ENCODE data around the gene PPP1R13L. TPM values are rescaled to one million over a fixed set of nuclear protein-coding genes. Genes with fewer than 3 reads are reported as not detected.

Gene PPP1R13L
- total RNA-seq, 2 donors from 2014 or later = 51.2 to 112 TPM

DNA sequence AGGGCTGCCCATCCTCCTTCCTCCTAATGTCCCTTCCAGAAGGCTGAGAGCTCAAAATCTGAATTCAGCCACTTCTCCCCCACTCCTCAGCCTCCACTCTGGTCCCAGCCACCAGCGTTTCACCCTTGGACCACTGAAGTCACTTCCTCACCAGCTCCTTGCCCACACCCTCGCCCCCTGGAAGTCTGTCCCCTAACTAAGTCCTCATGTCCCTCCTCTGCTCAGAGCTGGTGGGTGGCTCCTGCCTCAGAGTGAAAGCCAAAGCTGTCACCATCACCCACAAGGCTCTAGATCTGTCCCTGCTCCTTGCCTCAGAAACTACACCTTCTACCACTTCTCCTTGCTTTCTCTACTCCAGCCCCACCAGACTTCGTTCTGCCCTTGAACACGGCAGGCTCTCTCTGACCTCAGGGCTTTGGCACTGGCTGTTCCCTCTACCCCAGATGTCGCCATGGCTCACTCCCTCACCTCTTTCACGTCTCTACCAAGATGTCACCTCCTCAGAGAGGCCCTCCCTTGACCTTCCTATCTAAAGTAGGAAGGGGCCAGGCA is 17.2 kb upstream of the PPP1R13L start:
- peaks cover 22% of the 10 kb centered on the region for H3K36me3 ChIP-seq
- peaks cover 13 to 44% of the 10 kb centered on the region in 2 donors for H3K4me1 ChIP-seq (ENCODE audit: control insufficient read depth in 1 of 2, low read depth in 2 of 2)
- DNase-seq (ENCODE audit: low spot score) (no peak), ATAC-seq (ENCODE audit: insufficient number of reproducible peaks, low FRiP score, low read depth) (no peak)
- peak overlapping the region in 1 of 2 donors; percentile 95 for H3K27ac ChIP-seq
- TF ChIP-seq, protein P1, sequence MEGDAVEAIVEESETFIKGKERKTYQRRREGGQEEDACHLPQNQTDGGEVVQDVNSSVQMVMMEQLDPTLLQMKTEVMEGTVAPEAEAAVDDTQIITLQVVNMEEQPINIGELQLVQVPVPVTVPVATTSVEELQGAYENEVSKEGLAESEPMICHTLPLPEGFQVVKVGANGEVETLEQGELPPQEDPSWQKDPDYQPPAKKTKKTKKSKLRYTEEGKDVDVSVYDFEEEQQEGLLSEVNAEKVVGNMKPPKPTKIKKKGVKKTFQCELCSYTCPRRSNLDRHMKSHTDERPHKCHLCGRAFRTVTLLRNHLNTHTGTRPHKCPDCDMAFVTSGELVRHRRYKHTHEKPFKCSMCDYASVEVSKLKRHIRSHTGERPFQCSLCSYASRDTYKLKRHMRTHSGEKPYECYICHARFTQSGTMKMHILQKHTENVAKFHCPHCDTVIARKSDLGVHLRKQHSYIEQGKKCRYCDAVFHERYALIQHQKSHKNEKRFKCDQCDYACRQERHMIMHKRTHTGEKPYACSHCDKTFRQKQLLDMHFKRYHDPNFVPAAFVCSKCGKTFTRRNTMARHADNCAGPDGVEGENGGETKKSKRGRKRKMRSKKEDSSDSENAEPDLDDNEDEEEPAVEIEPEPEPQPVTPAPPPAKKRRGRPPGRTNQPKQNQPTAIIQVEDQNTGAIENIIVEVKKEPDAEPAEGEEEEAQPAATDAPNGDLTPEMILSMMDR (IDR thresholded peaks at IDR 0.05) = no peak
- no peak overlapping the region for H3K4me3 ChIP-seq
- no peaks in the 10 kb centered on the region for H3K27me3 ChIP-seq (replicated peaks; ENCODE audit: insufficient read depth)
- H3K9me3 ChIP-seq = no peaks in the 10 kb centered on the region

DNA sequence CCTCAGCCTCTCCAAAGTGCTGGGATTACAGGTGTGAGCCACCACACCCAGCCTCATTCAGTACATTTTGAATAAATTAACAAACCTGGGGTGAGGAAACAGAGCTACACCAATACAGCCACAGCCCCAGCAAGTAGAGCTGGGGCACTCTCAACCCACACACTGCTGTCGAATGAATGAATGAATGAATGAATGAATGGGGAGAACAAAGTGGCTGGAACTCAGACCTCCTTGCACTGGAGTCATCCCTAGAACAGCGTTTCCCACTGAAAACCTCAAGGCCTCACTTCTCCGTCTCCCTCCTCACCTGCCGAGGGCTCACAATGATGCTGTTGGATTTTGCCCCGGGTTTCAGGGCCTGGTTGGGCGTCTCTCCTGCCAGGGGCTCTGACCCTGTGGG is 16.0 kb upstream of the PPP1R13L start:
- TF ChIP-seq, protein P1 (IDR thresholded peaks at IDR 0.05) = no peak
- DNase-seq (ENCODE audit: low spot score) (no peak), ATAC-seq (ENCODE audit: insufficient number of reproducible peaks, low FRiP score, low read depth) (no peak)
- Histone ChIP-seq H3K27ac (no peak overlapping the region), H3K4me1 (ENCODE audit: control insufficient read depth in 1 of 2, low read depth in 2 of 2) (peaks cover 13 to 33% of the 10 kb centered on the region in 2 donors), H3K9me3 (no peaks in the 10 kb centered on the region), H3K4me3 (no peak overlapping the region), H3K27me3 (replicated peaks; ENCODE audit: insufficient read depth) (no peaks in the 10 kb centered on the region), H3K36me3 (peaks cover 23% of the 10 kb centered on the region)

DNA sequence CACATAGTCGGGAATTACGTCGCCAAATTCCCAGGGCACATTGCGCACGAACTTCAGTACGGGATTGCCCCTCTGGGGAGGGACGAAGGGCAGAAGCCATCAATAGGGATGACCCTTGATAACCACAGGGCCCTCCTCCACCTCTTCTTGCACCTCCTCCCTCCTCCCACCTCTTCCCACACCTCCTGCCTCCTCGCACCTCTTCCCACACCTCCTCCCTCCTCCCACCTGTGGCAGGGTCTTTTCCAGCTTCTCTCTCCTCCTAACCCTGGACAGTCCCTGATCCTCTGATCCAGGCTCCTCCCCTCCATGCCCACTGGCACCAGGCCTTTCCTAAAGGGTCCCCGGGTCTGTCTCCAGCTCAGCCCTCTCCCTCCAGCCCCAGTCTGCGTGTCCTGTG is 15.5 kb upstream of the PPP1R13L start:
- no peaks in the 10 kb centered on the region for H3K27me3 ChIP-seq (replicated peaks; ENCODE audit: insufficient read depth)
- H3K9me3 ChIP-seq = no peaks in the 10 kb centered on the region
- ATAC-seq (ENCODE audit: insufficient number of reproducible peaks, low FRiP score, low read depth) (no peak), DNase-seq (ENCODE audit: low spot score) (no peak)
- H3K36me3 ChIP-seq = peaks cover 23% of the 10 kb centered on the region
- H3K4me3 ChIP-seq = no peak overlapping the region
- TF ChIP-seq, protein P1 (IDR thresholded peaks at IDR 0.05) = no peak
- H3K4me1 ChIP-seq (ENCODE audit: control insufficient read depth in 1 of 2, low read depth in 2 of 2) = peaks cover 10 to 27% of the 10 kb centered on the region in 2 donors
- no peak overlapping the region for H3K27ac ChIP-seq

DNA sequence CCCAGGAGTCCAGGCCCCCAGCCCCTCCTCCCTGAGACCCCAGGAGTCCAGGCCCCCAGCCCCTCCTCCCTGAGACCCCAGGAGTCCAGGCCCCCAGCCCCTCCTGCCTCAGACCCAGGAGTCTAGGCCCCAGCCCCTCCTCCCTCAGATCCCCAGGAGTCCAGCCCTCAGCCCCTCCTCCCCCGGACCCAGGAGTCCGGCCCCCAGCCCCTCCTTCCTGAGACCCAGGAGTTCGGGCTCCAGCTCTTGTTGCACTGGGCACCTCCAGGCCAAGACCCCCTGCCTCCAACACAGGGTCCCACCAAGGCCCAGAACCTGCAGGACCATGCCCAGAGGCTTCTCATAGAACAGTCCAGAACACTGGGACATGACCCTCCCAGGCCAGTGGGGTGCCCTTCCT is 15.0 kb upstream of the PPP1R13L start:
- H3K36me3 ChIP-seq = peaks cover 23% of the 10 kb centered on the region
- peaks cover 6 to 23% of the 10 kb centered on the region in 2 donors for H3K4me1 ChIP-seq (ENCODE audit: control insufficient read depth in 1 of 2, low read depth in 2 of 2)
- TF ChIP-seq, protein P1 (IDR thresholded peaks at IDR 0.05) = no peak

DNA sequence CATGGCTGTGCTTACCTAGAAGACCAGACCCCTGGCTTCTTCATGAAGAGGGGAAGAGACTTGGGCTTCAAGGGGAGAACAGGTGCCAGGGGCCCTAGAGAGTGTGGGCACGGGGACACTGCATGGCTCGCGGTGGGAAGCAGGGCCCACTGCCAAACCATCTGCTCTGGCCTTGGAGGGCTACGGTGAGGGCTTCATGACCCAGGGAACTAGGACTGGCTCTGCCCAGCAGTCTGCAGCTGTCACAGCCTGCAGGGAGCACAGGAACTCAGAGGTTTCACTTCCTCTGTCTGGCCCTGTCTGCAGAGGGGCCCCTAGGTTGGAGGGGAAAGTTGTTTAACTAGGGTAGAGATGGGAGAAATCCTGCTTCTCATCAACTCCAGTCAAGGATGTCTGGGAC is 14.5 kb upstream of the PPP1R13L start:
- Histone ChIP-seq H3K27ac (no peak overlapping the region), H3K27me3 (replicated peaks; ENCODE audit: insufficient read depth) (no peaks in the 10 kb centered on the region)

More for the DNA sequence above, 15.0 kb upstream of the PPP1R13L start:
- H3K4me3 ChIP-seq = no peak overlapping the region
- no peak for DNase-seq (ENCODE audit: low spot score)
- ATAC-seq (ENCODE audit: insufficient number of reproducible peaks, low FRiP score, low read depth) = no peak
- no peaks in the 10 kb centered on the region for H3K9me3 ChIP-seq
- H3K27me3 ChIP-seq (replicated peaks; ENCODE audit: insufficient read depth) = no peaks in the 10 kb centered on the region
- no peak overlapping the region for H3K27ac ChIP-seq

More for the DNA sequence above, 14.5 kb upstream of the PPP1R13L start:
- DNase-seq (ENCODE audit: low spot score) = no peak
- H3K36me3 ChIP-seq = peaks cover 24% of the 10 kb centered on the region
- peaks cover 5 to 18% of the 10 kb centered on the region in 2 donors for H3K4me1 ChIP-seq (ENCODE audit: control insufficient read depth in 1 of 2, low read depth in 2 of 2)
- H3K9me3 ChIP-seq = no peaks in the 10 kb centered on the region
- TF ChIP-seq, protein P1 (IDR thresholded peaks at IDR 0.05) = no peak
- ATAC-seq (ENCODE audit: insufficient number of reproducible peaks, low FRiP score, low read depth) = no peak
- no peak overlapping the region for H3K4me3 ChIP-seq

Data from thoracic aorta (tissue), 2 donors.